Epithelial cell of proximal tubule (primary cell): Measurements from ENCODE around the gene VWA3A. TPM values are rescaled to one million over a fixed set of nuclear protein-coding genes. Genes with fewer than 3 reads are reported as not detected.

Experiments
- DNase-seq: peaks from one replicate; pipeline ENCODE4 v3.0.0-alpha.2; 2011; ENCODE audit warnings: low read depth
- H3K4me3 ChIP-seq: 2 replicates; pipeline ENCODE4 v1.5.1; 2011; ENCODE audit warnings: low read depth, mild to moderate bottlenecking, low read length
- CTCF ChIP-seq: conservative IDR thresholded peaks from 2 replicates; pipeline ENCODE4 v1.5.1; 2012; ENCODE audit warnings: low read depth, mild to moderate bottlenecking, low read length
- total RNA-seq: library from RNA; depleted of rRNA; stranded (reverse); fragments of >200 nt; gene quantifications from 2 replicates; pipeline ENCODE4 v1.2.3, GENCODE V29; 2015

The VWA3A gene
- total RNA-seq, 1 donor from 2014 or later: under 0.01 TPM

- no peak overlapping the region for H3K4me3 ChIP-seq
- no peak for DNase-seq
- no peak for TF ChIP-seq CTCF
These were observed 620 bp upstream of the VWA3A start for GRCh38 chr16:22091721-22092120.

DNA sequence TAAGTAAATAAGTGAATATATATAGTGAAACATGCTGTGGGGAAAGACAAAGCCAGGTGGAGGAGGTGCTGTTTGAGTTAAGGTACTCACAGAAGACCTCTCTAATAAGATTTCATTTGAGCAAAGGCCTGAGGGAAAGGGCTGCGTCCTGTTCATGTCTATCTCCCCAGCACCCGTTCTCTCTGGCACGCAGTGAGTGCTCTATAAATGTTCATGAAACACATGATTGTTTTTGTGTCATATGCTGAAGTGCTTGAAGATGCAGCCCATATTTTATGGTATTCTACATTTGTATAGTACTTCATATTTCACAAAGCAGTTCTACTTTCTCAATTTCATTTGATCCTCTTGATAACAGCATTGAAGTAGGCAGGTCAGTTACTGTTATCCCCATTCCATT is 990 bp downstream of the VWA3A start:
- TF ChIP-seq CTCF: no peak
- no peak for DNase-seq
- H3K4me3 ChIP-seq: no peak overlapping the region

DNA sequence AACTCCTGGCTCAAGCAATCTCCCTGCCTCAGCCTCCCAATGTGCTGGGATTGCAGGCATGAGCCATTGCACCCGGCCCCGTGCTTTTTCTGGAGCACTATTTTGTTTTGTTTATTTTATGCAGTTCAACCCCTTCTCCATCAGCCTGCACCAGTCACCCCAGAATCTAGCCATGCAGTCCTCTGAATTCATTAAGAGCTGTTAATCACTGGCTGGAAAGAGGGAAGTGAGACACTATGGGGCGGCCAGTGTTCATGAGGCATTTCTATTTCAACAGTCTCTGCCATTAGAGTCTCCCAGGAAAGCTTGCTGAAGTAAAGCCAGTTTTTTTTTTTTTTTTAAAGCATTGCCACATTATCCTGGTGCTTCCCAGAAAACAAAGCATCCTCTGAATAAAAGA is 1.7 kb downstream of the VWA3A start:
- DNase-seq: no peak
- H3K4me3 ChIP-seq: no peak overlapping the region
- TF ChIP-seq CTCF: no peak

DNA sequence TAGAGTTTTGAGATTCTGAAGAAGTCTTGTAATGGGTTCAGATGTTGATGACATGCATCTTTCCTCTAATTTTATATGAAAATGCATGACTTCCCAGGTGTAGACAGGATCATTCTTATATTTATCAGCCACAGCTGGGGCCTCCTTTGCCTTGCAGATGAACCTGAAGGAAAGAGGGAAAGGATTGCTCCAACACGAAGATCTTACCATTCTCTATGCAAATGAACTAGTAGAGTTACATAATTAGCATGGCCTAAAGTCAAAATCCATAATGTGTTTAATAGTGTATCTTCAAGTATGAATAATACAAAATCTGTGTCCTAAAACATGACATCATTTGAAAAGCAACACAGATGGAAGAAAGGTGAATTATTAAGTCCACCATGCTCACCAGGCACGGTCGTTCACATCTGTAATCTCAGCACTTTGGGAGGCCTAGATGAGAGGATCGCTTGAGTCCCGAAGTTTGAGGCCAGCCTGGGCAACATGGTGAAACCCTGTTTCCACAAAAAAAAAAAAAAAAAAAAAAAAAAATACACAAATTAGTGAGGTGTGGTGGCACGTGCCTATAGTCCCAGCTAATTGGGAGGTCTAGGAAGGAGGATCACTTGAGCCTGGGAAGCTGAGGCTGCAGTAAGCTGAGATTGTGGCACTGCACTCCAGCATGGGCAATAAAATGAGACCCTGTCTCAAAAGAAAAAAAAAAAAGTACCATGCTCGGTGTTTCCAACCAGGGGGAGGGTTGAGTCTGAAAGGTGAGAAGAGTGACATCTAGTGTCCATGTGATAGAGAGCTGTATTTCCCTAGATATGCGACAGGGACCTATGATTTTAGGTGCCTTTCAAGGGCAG is 6.3 kb downstream of the VWA3A start:
- peak; percentile 81 for TF ChIP-seq CTCF
- H3K4me3 ChIP-seq: peak overlapping the region; percentile 23
- DNase-seq: no peak

DNA sequence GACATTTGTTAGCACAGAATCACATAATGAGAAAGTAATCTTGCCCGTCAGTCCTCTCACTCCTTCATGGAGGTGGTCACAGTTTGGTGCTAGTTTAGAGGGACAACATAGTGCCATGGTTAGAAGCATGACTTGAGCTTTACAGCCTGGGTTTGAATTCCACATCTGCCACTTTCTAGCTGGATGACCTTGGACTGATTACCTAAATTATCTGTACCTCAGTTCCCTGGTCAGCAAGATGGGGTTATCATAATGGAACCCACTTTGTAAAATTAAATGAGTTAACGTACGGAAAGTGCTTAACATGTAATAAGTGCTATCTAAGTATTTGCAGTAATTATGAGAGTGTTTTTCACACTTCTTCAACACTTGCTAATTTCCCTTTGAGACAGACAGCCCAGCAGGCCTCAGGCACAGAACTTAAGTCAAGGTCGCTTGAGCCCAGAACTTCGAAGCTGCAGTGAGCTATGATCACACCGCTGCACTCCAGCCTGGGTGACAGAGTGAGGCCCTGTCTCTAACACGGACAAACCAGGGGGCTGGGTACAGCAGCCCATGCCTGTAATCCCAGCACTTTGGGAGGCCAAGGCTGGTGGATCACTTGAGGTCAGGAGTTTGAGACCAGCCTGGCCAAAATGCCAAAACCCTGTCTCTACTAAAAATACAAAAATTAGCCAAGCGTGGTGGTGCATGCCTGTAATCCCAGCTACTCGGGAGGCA is 7.1 kb downstream of the VWA3A start:
- no peak overlapping the region for H3K4me3 ChIP-seq
- TF ChIP-seq CTCF: no peak
- no peak for DNase-seq

GRCh38 chr16:22103441-22103840 is 11.1 kb downstream of the VWA3A start:
- no peak for TF ChIP-seq CTCF
- H3K4me3 ChIP-seq: no peak overlapping the region
- DNase-seq: no peak
